LNCaP clone FGC (cell line): ENCODE measurements around the gene LRP10.

Source experiments
- DNase-seq: peaks from one replicate; pipeline ENCODE4 v3.0.0-alpha.2; 2011; ENCODE audit warnings: low read depth
- H3K4me3 ChIP-seq: 2 replicates; pipeline ENCODE4 v1.5.1; 2011; ENCODE audit warnings: mild to moderate bottlenecking, low read depth, low read length, control low read depth
- TF ChIP-seq, protein P1 (sequence below): IDR thresholded peaks from 2 replicates; pipeline ENCODE4 v1.5.1; 2012; ENCODE audit warnings: mild to moderate bottlenecking; ENCODE audit not compliant: control insufficient read depth, insufficient read depth; ENCODE audit errors: extremely low read depth

The LRP10 gene

GRCh38 chr14:22861651-22862050, 9.9 kb upstream of the LRP10 start:
- DNase-seq, result no peak
- H3K4me3 ChIP-seq, result no peak overlapping the region
- TF ChIP-seq, protein P1, sequence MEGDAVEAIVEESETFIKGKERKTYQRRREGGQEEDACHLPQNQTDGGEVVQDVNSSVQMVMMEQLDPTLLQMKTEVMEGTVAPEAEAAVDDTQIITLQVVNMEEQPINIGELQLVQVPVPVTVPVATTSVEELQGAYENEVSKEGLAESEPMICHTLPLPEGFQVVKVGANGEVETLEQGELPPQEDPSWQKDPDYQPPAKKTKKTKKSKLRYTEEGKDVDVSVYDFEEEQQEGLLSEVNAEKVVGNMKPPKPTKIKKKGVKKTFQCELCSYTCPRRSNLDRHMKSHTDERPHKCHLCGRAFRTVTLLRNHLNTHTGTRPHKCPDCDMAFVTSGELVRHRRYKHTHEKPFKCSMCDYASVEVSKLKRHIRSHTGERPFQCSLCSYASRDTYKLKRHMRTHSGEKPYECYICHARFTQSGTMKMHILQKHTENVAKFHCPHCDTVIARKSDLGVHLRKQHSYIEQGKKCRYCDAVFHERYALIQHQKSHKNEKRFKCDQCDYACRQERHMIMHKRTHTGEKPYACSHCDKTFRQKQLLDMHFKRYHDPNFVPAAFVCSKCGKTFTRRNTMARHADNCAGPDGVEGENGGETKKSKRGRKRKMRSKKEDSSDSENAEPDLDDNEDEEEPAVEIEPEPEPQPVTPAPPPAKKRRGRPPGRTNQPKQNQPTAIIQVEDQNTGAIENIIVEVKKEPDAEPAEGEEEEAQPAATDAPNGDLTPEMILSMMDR, result no peak

- DNase-seq, result no peak
- TF ChIP-seq, protein P1, result no peak
- no peak overlapping the region for H3K4me3 ChIP-seq
Measured at GRCh38 chr14:22864979-22865378, 6.6 kb upstream of the LRP10 start.

DNA sequence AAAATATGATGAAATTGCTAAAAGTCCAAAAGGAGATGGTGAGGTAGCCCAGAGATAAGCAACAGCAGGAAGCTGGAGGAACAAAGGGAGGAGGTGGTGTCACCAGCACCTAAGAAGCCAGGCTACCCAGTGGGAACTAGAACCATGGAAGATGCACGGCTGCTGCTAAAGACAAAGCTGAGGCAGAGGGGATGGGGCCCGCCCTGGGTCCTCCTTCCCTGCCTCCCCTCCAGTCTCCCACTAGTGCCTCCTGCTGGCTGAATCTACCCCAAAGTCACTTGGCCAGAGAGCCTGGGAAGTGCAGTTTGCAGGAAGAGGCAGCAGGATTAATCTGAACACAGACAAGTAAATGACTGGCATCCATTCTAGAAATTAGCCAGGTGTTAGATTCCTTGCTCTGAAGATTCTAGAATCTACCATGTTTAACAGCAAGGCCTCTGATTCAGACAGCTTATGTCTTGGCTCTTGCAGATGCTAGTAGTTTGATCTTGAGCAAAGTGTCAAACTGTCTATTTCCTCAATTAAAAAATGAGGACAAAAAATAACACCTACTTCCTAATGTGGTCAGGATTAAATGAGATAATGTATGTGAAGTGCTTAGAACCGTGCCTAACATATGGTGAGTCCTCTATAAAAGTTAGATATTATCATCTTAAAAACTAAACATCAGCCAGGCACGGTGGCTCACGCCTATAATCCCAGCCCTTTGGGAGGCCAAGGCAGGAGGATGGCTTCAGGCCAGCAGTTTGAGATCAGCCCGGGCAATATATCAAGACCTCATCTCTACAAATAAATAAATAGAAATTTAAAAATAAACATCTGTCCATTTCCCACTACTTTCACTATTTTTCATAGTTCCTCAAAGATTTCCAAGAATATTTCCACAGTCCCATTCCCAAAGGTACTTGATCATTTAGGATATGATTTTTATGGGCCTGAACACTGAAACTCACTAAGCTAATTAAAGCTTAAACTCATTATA, 5.8 kb upstream of the LRP10 start:
- TF ChIP-seq, protein P1, result no peak
- no peak overlapping the region for H3K4me3 ChIP-seq
- no peak for DNase-seq

- DNase-seq, result no peak
- H3K4me3 ChIP-seq, result no peak overlapping the region
- TF ChIP-seq, protein P1, result no peak
Measured at GRCh38 chr14:22866874-22867273, 4.7 kb upstream of the LRP10 start.

GRCh38 chr14:22870811-22871223, 723 bp upstream of the LRP10 start:
- TF ChIP-seq, protein P1, result no peak
- peak overlapping the region; percentile 92 for H3K4me3 ChIP-seq
- DNase-seq, result no peak

GRCh38 chr14:22872033-22872832, 693 bp downstream of the LRP10 start:
- TF ChIP-seq, protein P1, result peak; percentile 92
- H3K4me3 ChIP-seq, result peak overlapping the region; percentile 92
- peak; percentile 60 for DNase-seq
